ENCODE measurements around the gene TRAPPC5.
A peak's percentile ranks its signal among the peaks of the same experiment; 100 is the strongest.

Gene TRAPPC5

DNA sequence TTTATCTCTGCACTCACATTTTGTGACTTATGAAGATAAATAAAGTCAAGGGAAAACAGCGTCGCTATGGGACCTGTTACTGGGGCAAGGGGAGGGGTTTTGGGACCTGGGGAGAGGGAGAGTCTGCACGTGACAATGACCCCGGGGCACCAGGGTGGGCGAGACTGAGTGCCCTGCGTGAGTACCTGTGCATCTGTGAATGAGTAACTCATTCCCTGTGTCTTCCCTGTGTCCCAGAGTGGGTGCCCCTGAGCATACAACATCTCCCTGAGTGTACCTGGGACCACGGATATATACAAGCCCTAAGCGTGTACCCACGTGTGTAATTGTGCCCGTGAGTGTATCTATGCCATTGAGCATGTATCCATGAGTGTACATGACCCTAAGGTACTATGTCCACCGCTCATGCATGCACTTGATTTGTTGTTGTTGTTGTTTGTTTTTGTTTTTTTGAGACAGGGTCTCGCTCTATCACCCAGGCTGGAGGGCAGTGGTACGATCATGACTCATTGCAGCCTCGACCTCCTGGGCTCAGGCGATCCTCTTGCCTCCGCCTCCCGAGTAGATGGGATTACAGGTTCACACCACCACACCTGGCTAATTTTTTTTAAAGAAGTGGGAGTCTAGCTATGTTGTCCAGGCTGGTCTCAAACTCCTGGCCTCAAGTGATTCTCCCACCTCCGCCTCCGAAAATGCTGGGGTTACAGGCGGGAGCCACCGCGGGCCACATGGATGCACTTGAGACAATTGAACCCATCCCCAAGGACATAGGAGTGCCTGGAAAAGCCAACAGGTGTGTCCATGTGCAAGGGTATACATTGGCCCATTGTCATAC is 645 bp upstream of the TRAPPC5 start:
- Histone ChIP-seq H3K36me3 (replicated peaks) (peaks cover 19% of the 10 kb centered on the region), H3K27ac (no peak overlapping the region)
- in situ Hi-C loops (cut with HindIII; ENCODE audit: low pct_ligation_motif_present, low sequenced_read_pairs) = no loop called here

DNA sequence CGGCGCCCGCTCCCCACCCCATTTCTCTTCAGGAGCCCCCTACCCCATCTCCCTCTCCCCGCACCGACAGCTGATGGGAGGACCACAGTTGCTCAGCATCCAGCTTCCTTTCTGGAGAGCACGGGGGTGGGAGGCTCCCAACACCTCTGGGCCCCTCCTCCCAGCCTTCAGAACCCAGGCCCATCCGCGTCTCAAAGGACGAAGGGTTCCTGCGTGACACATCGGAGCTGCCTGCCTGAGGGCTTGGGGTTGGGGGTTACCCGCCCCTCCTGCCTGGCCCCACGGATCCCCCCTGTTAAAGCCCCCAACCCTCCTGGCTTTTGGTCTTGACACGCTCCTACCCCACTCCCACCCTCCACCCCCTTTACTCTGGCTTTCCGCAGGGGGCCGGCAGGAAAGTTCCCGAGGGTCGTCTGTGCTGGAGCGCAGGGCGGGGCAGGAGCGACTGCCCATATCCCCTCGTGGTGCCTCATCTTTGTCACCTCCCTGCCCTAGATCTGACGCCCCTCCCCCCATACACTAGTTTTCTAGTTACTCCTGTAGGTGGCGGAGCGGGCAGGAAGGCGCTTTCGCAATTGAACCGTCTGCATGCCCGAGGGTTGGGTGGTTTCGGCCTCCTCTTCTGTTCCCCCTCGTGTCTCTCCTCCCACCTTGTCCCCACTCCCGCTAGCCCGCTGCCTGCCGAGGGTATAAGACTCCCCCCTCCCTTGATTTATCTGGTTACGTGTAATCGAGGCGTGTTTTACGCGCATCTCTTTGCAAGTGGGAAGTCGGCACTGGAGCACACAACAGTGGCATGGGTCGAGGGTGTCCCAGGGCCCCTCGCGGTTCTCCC is 924 bp downstream of the TRAPPC5 start:
- TF ChIP-seq CTCF (IDR thresholded peaks at IDR 0.05; ENCODE audit: low read depth, low read length, missing control alignments) = peak; percentile 76
- peak; percentile 57 for DNase-seq
- in situ Hi-C loops (cut with HindIII; ENCODE audit: low pct_ligation_motif_present, low sequenced_read_pairs) = no loop called here
- Histone ChIP-seq H3K27ac (no peak overlapping the region), H3K27me3 (replicated peaks) (no peaks in the 10 kb centered on the region), H3K36me3 (replicated peaks) (peaks cover 19% of the 10 kb centered on the region), H3K4me3 (ENCODE audit: low read depth, low read length) (peak overlapping the region; percentile 91)

More for the DNA sequence above, 645 bp upstream of the TRAPPC5 start:
- Histone ChIP-seq H3K4me3 (ENCODE audit: low read depth, low read length) (peak overlapping the region; percentile 37), H3K27me3 (replicated peaks) (no peaks in the 10 kb centered on the region)
- no peak for DNase-seq
- no peak for TF ChIP-seq CTCF (IDR thresholded peaks at IDR 0.05; ENCODE audit: low read depth, low read length, missing control alignments)

DNA sequence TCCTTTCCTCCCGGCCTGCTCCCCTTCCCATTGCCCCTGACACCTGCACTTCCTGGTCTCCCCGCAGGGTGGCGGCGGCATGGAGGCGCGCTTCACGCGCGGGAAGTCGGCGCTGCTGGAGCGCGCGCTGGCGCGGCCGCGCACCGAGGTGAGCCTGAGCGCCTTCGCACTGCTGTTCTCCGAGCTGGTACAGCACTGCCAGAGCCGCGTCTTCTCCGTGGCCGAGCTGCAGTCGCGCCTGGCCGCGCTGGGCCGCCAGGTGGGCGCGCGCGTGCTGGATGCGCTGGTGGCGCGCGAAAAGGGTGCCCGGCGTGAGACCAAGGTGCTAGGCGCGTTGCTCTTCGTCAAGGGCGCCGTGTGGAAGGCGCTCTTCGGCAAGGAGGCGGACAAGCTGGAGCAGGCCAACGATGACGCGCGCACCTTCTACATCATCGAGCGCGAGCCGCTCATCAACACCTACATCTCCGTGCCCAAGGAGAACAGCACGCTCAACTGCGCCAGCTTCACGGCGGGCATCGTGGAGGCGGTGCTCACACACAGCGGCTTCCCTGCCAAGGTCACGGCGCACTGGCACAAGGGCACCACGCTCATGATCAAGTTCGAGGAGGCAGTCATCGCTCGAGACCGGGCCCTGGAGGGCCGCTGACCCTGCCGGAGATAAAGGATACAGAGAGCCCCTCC is 1.7 kb downstream of the TRAPPC5 start:
- H3K36me3 ChIP-seq (replicated peaks) = peaks cover 19% of the 10 kb centered on the region
- no peak for DNase-seq
- H3K27ac ChIP-seq = no peak overlapping the region
- H3K4me3 ChIP-seq (ENCODE audit: low read depth, low read length) = peak overlapping the region; percentile 91
- no peaks in the 10 kb centered on the region for H3K27me3 ChIP-seq (replicated peaks)
- in situ Hi-C loops (cut with HindIII; ENCODE audit: low pct_ligation_motif_present, low sequenced_read_pairs) = no loop called here
- peak; percentile 29 for TF ChIP-seq CTCF (IDR thresholded peaks at IDR 0.05; ENCODE audit: low read depth, low read length, missing control alignments)

- in situ Hi-C loops (cut with HindIII; ENCODE audit: low pct_ligation_motif_present, low sequenced_read_pairs) = no loop called here
- Histone ChIP-seq H3K4me3 (ENCODE audit: low read depth, low read length) (no peak overlapping the region), H3K36me3 (replicated peaks) (peaks cover 19% of the 10 kb centered on the region), H3K27ac (no peak overlapping the region), H3K27me3 (replicated peaks) (no peaks in the 10 kb centered on the region)
- DNase-seq = no peak
- no peak for TF ChIP-seq CTCF (IDR thresholded peaks at IDR 0.05; ENCODE audit: low read depth, low read length, missing control alignments)
These were observed 5.2 kb downstream of the TRAPPC5 start for GRCh38 chr19:7685546-7686445.

DNA sequence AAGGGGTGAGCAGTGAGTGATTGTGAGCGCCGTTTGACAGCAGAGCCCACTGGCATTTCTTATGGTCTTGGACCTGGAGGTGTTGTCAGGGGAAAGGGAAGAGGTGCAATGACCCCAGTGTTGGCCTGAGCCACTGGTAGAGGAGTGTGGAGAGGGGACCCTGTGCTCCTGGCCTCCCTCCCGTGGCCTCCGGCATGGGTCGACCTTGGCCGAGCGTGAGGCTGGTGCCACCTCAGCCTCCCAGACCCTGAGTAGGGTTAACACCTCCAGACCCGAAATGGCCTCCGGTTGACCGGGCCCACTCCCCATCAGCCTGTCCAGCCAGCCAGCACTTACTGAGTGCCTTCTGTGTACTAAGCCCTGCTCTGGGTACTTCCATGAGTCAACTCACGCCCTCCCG is 6.5 kb downstream of the TRAPPC5 start:
- H3K4me3 ChIP-seq (ENCODE audit: low read depth, low read length) = no peak overlapping the region
- H3K27ac ChIP-seq = no peak overlapping the region
- in situ Hi-C loops (cut with HindIII; ENCODE audit: low pct_ligation_motif_present, low sequenced_read_pairs) = no loop called here
- TF ChIP-seq CTCF (IDR thresholded peaks at IDR 0.05; ENCODE audit: low read depth, low read length, missing control alignments) = no peak
- DNase-seq = no peak
- no peaks in the 10 kb centered on the region for H3K27me3 ChIP-seq (replicated peaks)
- H3K36me3 ChIP-seq (replicated peaks) = peaks cover 18% of the 10 kb centered on the region

All from brain microvascular endothelial cell (primary cell).